ENCODE data around the gene GLIPR2. TPM values are rescaled to one million over a fixed set of nuclear protein-coding genes. Genes with fewer than 3 reads are reported as not detected.
A peak's percentile ranks its signal among the peaks of the same experiment; 100 is the strongest.

The GLIPR2 gene
- polyA plus RNA-seq, 1 of the 3 experiments (the other 2 are of a cell fraction) = 38.3 TPM

- no peak for TF ChIP-seq MAX (IDR thresholded peaks at IDR 0.05; ENCODE audit: low read depth)
- peak; percentile 37; the same call in 1 of the 2 replicates for TF ChIP-seq JUND (IDR thresholded peaks at IDR 0.05)
- TF ChIP-seq RFX5 (IDR thresholded peaks at IDR 0.05; ENCODE audit: low read length) = no peak
- TF ChIP-seq ELF1 (IDR thresholded peaks at IDR 0.05) = no peak
- peak; percentile 86 for TF ChIP-seq TCF12 (IDR thresholded peaks at IDR 0.05)
- TF ChIP-seq SMC3 (IDR thresholded peaks at IDR 0.05; ENCODE audit: low read depth, low read length) = no peak
- no peak for TF ChIP-seq MXI1 (IDR thresholded peaks at IDR 0.05; ENCODE audit: low read depth, low read length)
- no peak for TF ChIP-seq FOXM1 (IDR thresholded peaks at IDR 0.05; ENCODE audit: low read depth)
- no peak for TF ChIP-seq RCOR1 (IDR thresholded peaks at IDR 0.05; ENCODE audit: low read length)
- TF ChIP-seq, protein P1, sequence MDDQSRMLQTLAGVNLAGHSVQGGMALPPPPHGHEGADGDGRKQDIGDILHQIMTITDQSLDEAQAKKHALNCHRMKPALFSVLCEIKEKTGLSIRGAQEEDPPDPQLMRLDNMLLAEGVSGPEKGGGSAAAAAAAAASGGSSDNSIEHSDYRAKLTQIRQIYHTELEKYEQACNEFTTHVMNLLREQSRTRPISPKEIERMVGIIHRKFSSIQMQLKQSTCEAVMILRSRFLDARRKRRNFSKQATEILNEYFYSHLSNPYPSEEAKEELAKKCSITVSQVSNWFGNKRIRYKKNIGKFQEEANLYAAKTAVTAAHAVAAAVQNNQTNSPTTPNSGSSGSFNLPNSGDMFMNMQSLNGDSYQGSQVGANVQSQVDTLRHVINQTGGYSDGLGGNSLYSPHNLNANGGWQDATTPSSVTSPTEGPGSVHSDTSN (IDR thresholded peaks at IDR 0.05) = peak; percentile 32; the same call in 1 of the 2 replicates
- no peak for TF ChIP-seq IRF3 (IDR thresholded peaks at IDR 0.05; ENCODE audit: low read depth, low read length)
- TF ChIP-seq USF2 (IDR thresholded peaks at IDR 0.05; ENCODE audit: borderline replicate concordance, low read depth, low read length) = no peak
- peak in 1 of 2 experiments; percentile 50; a peak in 1 of 4 replicates for TF ChIP-seq EP300 (IDR thresholded peaks at IDR 0.05; ENCODE audit: borderline replicate concordance in 1 of 2, low read depth in 1 of 2, low read length in 1 of 2)
- TF ChIP-seq REST (IDR thresholded peaks at IDR 0.05; ENCODE audit: low read depth, low read length) = no peak
- TF ChIP-seq RXRA (IDR thresholded peaks at IDR 0.05; ENCODE audit: borderline replicate concordance, low read depth) = no peak
- TF ChIP-seq USF1 (IDR thresholded peaks at IDR 0.05; ENCODE audit: borderline replicate concordance, low read depth) = no peak
- TF ChIP-seq RAD21 (IDR thresholded peaks at IDR 0.05; ENCODE audit: low read length) = 0 out of 2 replicates have a peak, but pooled peaks have one; percentile 10
- no peak for TF ChIP-seq GATA2 (CRISPR knock-in tag; IDR thresholded peaks at IDR 0.05)
- no peak for TF ChIP-seq GABPA (IDR thresholded peaks at IDR 0.05; ENCODE audit: low read depth)
- TF ChIP-seq ZBTB33 (IDR thresholded peaks at IDR 0.05; ENCODE audit: borderline replicate concordance, low read depth) = no peak
These were observed 36.0 kb upstream of the GLIPR2 start (continued) for GRCh38 chr9:36100532-36100931.

All from SK-N-SH (cell line).